Ascending aorta (tissue), 2 donors: ENCODE results near the gene RAB40C. TPM values are rescaled to one million over a fixed set of nuclear protein-coding genes. Genes with fewer than 3 reads are reported as not detected.
A peak's percentile ranks its signal among the peaks of the same experiment; 100 is the strongest.

ENCODE experiments used
- DNase-seq, 2 donors: peaks; one replicate each; pipeline ENCODE4 v3.0.0-alpha.2; 2019; ENCODE audit warnings: low spot score in 2 of 2
- H3K27ac ChIP-seq, 2 donors: fragments of 200-600 bp; sonication (generic); one replicate each; pipeline ENCODE4 v1.5.1; 2016 to 2017; ENCODE audit warnings: mild to moderate bottlenecking in 1 of 2
- H3K27me3 ChIP-seq: fragments of 200-600 bp; sonication (generic); one replicate; pipeline ENCODE4 v1.5.1; 2017
- H3K36me3 ChIP-seq, 2 donors: fragments of 200-600 bp; sonication (generic); one replicate each; pipeline ENCODE4 v1.5.1; 2016
- H3K4me1 ChIP-seq, 2 donors: fragments of 200-600 bp; sonication (generic); one replicate each; pipeline ENCODE4 v1.5.1; 2016 to 2017; ENCODE audit warnings: mild to moderate bottlenecking in 1 of 2
- H3K4me3 ChIP-seq, 2 donors: fragments of 200-600 bp; sonication (generic); one replicate each; pipeline ENCODE4 v1.5.1; 2016 to 2017; ENCODE audit warnings: mild to moderate bottlenecking in 1 of 2
- H3K9me3 ChIP-seq, 2 donors: fragments of 200-600 bp; sonication (generic); one replicate each; pipeline ENCODE4 v1.5.1; 2016
- CTCF ChIP-seq, 3 experiments: fragments of 200-600 bp in 2 of 3; fragments of 450-650 bp in 1 of 3; sonication (generic) in 2 of 3; IDR thresholded peaks; one replicate each; pipeline ENCODE4 v1.5.1; 2016 to 2019; ENCODE audit warnings: antibody characterized with exemption in 3 of 3, mild to moderate bottlenecking in 1 of 3, moderate library complexity in 1 of 3
- intact Hi-C: fragments of 100-400 bp; cut with DNase I; formaldehyde crosslinking; loops from one replicate; pipeline ENCODE4 v1.15.1; 2023
- total RNA-seq: library from RNA; depleted of rRNA; stranded (reverse); fragments of >200 nt; gene quantifications from one replicate; pipeline ENCODE4 v1.1.0, GENCODE V29; 2016

The RAB40C gene
- total RNA-seq, 1 donor from 2014 or later: 29.8 TPM

- Histone ChIP-seq H3K36me3 (peaks cover 12 to 17% of the 10 kb centered on the region in 2 donors), H3K4me3 (peak within 1 kb of the TSS; percentile 81 to 97), H3K9me3 (no peaks in the 10 kb centered on the region), H3K4me1 (peaks cover 6 to 18% of the 10 kb centered on the region in 2 donors), H3K27me3 (no peaks in the 10 kb centered on the region), H3K27ac (peak within 1 kb of the TSS; percentile 94 to 99)
- intact Hi-C loops: loop anchor here (1.0 to 5.0 kb wide), 6 partner anchors 13 to 976 kb away; partner anchors contain the start of genes CAPN15, CRAMP1, IFT140 and STUB1
- DNase-seq: peak; percentile 80 to 98
- peak in 1 of 3 experiments; percentile 12 for TF ChIP-seq CTCF (IDR thresholded peaks at IDR 0.05)
Measured at GRCh38 chr16:636206-637080, 46.6 kb downstream of the RAB40C start, which contains the start of gene METTL26. Gene METTL26, minus strand, starts transcription at chr16:636305. Its CDS starts 15 bp downstream, at chr16:636290.

- DNase-seq: no peak
- Histone ChIP-seq H3K9me3 (no peaks in the 10 kb centered on the region), H3K4me1 (peaks cover 6 to 19% of the 10 kb centered on the region in 2 donors), H3K4me3 (peak overlapping the region; percentile 81 to 97), H3K27ac (peak overlapping the region; percentile 94 to 99), H3K36me3 (peaks cover 12 to 17% of the 10 kb centered on the region in 2 donors), H3K27me3 (no peaks in the 10 kb centered on the region)
- no peak for TF ChIP-seq CTCF (IDR thresholded peaks at IDR 0.05)
- intact Hi-C loops: loop anchor here (1.0 to 5.0 kb wide), 5 partner anchors 12 to 975 kb away; partner anchors contain the start of genes CAPN15, CRAMP1, IFT140 and STUB1
Measured at GRCh38 chr16:637081-638018, 47.5 kb downstream of the RAB40C start.

GRCh38 chr16:638034-638543 lies 48.2 kb downstream of the RAB40C start:
- H3K27me3 ChIP-seq: no peaks in the 10 kb centered on the region
- no peak for TF ChIP-seq CTCF (IDR thresholded peaks at IDR 0.05)
- H3K27ac ChIP-seq: peak overlapping the region; percentile 58 to 99
- H3K4me3 ChIP-seq: no peak overlapping the region
- intact Hi-C loops: loop anchor here (5.0 kb wide), 1 partner anchor 974 kb away; the partner anchor contains the start of genes CRAMP1 and IFT140
- DNase-seq: no peak
- H3K4me1 ChIP-seq: peaks cover 11 to 26% of the 10 kb centered on the region in 2 donors
- H3K36me3 ChIP-seq: peaks cover 12 to 13% of the 10 kb centered on the region in 2 donors
- H3K9me3 ChIP-seq: no peaks in the 10 kb centered on the region

GRCh38 chr16:638836-639235 lies 49.0 kb downstream of the RAB40C start:
- Histone ChIP-seq H3K36me3 (peaks cover 5% of the 10 kb centered on the region in 2 donors), H3K4me3 (no peak overlapping the region), H3K9me3 (no peaks in the 10 kb centered on the region), H3K4me1 (peaks cover 12 to 27% of the 10 kb centered on the region in 2 donors), H3K27me3 (no peaks in the 10 kb centered on the region), H3K27ac (no peak overlapping the region)
- intact Hi-C loops: loop anchor here (5.0 kb wide), 1 partner anchor 973 kb away; the partner anchor contains the start of genes CRAMP1 and IFT140
- no peak for TF ChIP-seq CTCF (IDR thresholded peaks at IDR 0.05)
- DNase-seq: no peak

- no peak for DNase-seq
- intact Hi-C loops: no loop called here
- H3K9me3 ChIP-seq: no peaks in the 10 kb centered on the region
- no peak for TF ChIP-seq CTCF (IDR thresholded peaks at IDR 0.05)
- H3K36me3 ChIP-seq: no peaks in the 10 kb centered on the region
- H3K4me3 ChIP-seq: no peak overlapping the region
- H3K4me1 ChIP-seq: peaks cover 7 to 20% of the 10 kb centered on the region in 2 donors
- H3K27ac ChIP-seq: no peak overlapping the region
- H3K27me3 ChIP-seq: no peaks in the 10 kb centered on the region
Measured at GRCh38 chr16:640614-641013, 50.7 kb downstream of the RAB40C start.
